ENCODE data around the gene GFRA1.
A peak's percentile ranks its signal among the peaks of the same experiment; 100 is the strongest.
"Not testable (repeated sequence)": the region's sequence is repeated elsewhere in the genome, so short reads cannot be mapped to it uniquely, and the experiment has no call there.

The GFRA1 gene

DNA sequence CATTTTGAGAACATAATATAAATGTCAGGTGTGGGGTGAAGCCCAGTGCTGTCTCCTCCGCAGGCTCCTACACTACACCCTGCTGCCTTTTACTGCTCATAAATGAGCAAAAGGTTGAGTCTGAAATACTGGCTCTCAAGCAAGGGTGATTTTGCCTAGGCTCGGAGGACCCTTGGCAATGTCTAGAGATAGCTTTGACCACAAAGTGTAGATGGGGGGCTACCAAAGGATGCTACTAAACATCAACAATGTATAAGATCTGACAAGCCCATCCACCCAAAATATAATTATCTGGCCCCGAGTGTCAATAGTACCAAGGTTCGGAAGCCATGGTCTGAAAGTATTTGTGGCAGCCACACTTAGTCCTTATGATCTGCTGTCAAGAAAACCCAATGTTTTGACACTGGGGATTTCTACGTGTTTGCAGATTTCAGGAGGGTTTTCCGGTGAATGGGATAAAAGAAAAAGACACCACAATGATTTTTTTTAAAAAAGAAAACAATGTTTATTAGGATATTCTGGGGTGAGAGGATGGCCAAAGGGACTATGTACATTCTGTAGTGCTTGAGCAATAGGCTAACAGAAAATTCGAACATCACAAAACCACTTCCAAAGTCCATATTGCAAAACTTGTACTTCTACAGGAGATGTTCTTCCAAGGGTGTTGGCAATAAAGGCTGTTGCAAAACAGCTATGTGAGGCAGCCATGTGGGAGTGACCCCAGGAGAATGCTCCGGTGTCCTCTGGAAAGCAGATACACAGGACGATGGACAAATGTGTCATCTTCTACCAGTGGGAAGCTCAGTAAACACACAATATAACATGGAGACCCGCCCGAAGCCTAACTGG is 216.3 kb downstream of the GFRA1 start:
- DNase-seq: no peak

- DNase-seq: no peak
Measured at GRCh38 chr10:116055917-116056252, 217.1 kb downstream of the GFRA1 start.

DNA sequence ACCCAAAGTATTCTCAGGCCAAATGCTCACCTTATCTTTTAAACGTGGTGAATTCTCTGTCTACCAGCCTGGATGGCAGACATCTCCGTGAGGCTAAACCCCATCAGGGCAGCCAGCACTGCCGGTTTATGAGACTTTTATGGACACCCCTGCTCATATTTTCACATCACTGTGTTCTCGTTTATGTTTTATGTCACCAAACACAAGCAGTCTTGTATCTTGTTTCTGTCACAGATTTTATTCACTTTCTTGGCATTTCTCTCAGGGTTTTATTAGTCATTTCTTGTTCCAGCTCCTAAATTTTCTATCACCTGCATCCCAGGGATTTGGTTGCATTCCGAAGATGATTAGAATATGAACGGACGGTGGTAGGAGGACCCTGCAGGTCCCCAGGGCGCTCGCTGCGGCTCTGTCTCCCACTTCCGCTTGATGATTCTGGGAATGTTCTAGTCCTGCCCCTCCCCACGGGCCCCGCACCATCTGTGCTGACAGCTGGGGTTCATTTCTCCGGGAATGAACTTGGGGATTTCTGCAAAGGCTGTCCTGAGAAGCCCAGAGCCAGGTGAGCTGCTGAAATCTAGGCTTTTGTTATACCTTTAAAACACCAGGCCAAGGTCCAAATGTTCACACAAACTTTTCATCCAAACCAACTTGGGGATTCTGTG is 217.6 kb downstream of the GFRA1 start:
- peak; percentile 85 for DNase-seq

DNA sequence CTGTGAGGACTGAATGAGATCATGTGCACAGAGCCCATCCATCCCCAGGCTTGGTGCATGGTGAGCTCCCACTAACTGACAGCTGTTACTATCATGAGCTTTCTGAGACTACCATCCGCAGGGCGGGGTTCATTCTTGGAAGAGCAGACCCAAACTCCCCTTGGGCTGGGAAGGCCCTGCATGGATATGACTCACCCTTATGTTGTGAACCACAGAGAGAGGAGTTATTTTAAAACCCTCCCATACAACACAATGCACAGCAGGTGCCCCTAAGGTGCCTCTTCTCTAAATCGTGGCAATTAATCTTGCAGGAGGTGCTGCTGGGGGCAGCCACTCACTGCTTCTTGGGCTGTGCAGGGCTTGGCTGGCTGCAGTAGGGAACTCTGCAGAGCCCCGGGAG is 219.1 kb downstream of the GFRA1 start:
- peak; percentile 70 for DNase-seq

DNA sequence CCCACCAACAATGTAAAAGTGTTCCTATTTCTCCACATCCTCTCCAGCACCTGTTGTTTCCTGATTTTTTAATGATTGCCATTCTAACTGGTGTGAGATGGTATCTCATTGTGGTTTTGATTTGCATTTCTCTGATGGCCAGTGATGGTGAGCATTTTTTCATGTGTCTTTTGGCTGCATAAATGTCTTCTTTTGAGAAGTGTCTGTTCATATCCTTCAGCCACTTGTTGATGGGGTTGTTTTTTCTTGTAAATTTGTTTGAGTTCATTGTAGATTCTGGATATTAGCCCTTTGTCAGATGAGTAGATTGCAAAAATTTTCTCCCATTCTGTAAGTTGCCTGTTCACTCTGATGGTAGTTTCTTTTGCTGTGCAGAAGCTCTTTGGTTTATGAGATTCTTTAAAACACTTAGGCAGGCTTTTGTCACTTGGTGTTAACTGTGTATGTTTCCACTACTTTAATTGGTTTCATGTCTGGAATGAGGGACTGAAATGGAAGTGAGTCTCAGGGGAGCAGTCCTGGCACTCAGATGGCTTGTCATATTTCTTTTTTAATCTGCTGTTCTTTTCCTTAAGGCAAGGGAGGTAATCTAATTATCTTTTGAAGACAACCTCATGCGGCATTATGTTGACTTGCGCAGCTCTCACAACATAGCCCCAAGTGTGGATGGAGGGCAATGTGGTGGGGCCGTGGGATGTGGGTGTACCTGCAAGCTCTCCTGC is 219.8 kb downstream of the GFRA1 start:
- peak; percentile 43 for DNase-seq

DNA sequence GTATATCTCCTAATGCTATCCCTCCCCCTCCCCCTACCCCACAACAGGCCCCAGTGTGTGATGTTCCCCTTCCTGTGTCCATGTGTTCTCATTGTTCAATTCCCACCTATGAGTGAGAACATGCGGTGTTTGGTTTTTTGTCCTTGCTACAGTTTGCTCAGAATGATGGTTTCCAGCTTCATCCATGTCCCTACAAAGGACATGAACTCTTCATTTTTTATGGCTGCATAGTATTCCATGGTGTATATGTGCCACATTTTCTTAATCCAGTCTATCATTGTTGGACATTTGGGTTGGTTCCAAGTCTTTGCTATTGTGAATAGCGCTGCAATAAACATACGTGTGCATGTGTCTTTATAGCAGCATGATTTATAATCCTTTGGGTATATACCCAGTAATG is 220.5 kb downstream of the GFRA1 start:
- DNase-seq: not testable (repeated sequence)

GRCh38 chr10:116049974-116050304 is 223.1 kb downstream of the GFRA1 start:
- DNase-seq: no peak

- DNase-seq: no peak
Measured at GRCh38 chr10:116049158-116049973, 223.6 kb downstream of the GFRA1 start.

- DNase-seq: peak; percentile 3
Measured at GRCh38 chr10:116045366-116046356, 227.3 kb downstream of the GFRA1 start.

DNA sequence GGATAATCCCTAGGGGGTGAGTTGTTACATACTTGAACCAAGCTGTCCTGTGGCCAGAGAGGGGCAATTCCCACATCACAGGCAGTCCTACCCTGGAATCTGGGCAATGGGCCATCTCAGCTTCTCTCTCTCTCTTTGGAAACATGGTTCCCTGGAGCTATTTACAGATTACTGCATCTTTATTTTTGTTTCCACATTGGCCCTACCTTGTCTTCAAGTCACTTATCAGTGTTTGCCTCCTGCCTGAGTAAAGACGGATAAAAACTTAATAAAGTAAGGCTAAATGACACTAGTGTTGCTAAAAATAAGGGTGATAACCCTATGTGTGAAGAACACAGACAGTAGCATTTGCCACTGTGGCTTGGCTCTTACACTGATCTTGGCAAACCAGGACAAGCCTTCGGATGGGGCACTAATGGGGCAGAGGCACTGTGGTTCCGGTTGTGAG is 228.2 kb downstream of the GFRA1 start:
- no peak for DNase-seq

DNA sequence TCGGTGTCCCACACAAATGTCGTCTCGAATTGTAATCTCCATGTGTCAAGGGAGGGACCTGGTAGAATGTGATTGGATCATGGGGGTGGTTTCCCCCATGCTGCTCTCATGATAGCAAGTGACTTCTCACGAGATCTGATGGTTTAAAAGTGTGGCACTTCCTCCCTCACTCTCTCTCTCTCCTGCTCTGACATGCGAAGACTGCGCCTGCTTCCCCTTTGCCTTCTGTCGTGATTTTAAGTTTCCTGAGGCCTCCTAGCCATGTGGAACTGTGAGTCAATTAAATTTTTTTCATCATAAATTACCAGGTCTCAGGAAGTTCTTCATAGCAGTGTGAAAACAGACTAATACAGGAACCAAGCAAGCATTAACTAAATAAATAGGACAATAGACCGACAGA is 229.1 kb downstream of the GFRA1 start:
- DNase-seq: no peak

DNA sequence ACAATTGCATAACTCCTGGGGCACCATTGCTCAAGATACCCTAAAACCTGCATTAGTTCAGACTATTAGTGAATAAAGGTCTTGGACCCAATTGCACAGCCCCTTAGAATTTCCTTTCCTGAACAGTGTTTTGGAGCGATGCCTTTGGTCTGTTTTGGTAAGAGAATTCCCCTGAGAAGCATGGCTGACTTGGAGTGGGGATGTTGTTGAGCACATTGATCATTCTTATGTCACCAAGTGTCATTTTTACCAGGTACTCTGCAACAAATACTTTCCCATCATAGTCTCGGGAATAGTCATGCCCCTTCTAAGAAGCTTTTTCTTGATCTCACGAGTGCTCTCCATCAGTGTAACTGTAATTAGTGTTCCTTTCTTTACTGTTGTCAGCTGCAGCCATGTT is 229.7 kb downstream of the GFRA1 start:
- no peak for DNase-seq

DNA sequence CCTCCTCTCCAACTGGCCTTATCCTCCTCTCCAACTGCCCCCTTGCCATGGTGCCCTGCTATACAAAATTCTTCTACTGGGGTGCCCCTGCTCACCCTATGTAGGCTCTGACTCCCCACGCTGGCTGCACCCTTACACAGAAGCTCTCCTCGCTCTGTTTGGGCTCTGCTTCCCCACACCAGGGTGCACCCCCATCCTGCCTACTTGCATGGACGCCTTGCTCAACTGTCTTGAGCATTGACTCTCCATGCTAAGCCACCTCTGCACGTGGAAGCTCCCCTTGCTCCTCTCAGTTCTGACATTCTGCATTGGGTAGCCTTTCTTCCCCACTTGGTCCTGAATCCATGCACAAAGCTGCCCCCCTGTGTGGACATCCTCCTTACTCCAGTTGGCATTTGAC is 231.1 kb downstream of the GFRA1 start:
- no peak for DNase-seq

- no peak for DNase-seq
Measured at GRCh38 chr10:116039612-116040011, 233.4 kb downstream of the GFRA1 start.

DNA sequence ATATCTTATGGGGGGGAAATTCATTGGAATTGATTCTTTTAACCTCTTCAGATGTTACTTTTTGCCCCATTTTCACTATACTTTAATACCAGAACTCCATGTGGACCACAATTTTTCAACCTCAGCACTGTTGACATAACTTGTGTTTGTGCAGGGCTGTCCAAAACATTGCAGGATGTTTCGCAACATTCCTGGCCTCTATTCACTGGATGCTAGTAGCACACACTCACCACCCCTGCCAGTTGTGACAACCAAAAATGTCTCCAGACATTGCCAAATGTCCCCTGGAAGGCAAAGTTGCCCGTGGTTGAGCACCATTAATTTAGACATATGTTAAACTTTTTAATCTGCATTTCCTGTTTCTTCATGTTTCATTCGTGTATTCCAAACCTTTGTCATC is 234.7 kb downstream of the GFRA1 start:
- no peak for DNase-seq

DNA sequence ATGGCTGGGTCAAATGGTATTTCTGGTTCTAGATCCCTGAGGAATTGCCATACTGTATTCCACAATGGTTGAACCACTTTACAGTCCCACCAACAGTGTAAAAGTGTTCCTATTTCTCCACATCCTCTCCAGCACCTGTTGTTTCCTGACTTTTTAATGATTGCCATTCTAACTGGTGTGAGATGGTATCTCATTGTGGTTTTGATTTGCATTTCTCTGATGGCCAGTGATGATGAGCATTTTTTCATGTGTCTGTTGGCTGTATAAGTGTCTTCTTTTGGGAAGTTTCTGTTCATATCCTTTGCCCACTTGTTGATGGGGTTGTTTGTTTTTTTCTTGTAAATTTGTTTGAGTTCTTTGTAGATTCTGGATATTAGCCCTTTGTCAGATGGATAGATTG is 237.6 kb downstream of the GFRA1 start:
- DNase-seq: not testable (repeated sequence)

GRCh38 chr10:116030576-116030975 is 242.4 kb downstream of the GFRA1 start:
- no peak for DNase-seq

- DNase-seq: no peak
Measured at GRCh38 chr10:116029826-116030225, 243.2 kb downstream of the GFRA1 start.

DNA sequence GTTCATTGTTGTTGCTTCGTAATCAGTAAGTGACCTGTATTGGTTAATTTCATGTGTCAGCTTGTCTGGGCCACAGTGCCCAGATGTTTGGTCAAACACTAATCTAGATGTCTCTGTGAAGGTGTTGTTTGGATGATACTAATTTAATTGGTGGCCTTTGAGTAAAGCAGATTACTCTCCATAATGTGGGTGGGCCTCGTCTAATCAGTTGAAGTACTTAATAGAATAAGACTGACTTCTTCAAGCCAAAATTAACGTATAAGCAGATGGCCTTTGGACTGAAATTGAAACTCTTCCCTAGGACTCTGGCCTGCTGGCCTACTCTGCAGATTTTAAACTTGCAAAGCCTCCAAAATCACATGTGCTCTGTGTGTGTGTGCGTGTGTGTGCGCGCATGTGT is 245.7 kb downstream of the GFRA1 start:
- no peak for DNase-seq

DNA sequence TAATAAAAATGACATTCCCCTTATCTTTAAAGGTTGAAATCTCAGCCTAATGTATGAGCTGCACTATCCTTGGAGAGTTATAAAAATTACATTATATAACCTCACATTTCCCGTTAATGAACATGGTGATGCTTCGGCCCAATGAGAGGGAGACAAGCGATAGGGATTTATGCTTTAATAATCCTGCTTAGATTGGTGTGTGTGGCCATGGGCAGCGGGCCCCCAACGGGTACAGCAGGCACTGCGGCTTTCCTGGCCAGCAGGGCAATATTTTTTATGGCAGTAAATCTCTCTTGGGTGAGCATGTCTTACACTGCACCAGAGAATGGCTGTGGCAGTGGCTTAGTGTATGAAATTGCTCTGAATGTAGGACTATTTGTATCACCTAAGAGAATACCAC is 246.3 kb downstream of the GFRA1 start:
- DNase-seq: no peak

- DNase-seq: peak; percentile 22
Measured at GRCh38 chr10:116026315-116026714, 246.7 kb downstream of the GFRA1 start.
